LNCaP clone FGC (cell line): ENCODE data around the gene C8G.

ENCODE experiments used
- DNase-seq: peaks from one replicate; pipeline ENCODE4 v3.0.0-alpha.2; 2011; ENCODE audit warnings: low read depth
- H3K4me3 ChIP-seq: 2 replicates; pipeline ENCODE4 v1.5.1; 2011; ENCODE audit warnings: mild to moderate bottlenecking, low read depth, low read length, control low read depth
- TF ChIP-seq, protein P1 (sequence below): IDR thresholded peaks from 2 replicates; pipeline ENCODE4 v1.5.1; 2012; ENCODE audit warnings: mild to moderate bottlenecking; ENCODE audit not compliant: control insufficient read depth, insufficient read depth; ENCODE audit errors: extremely low read depth

Gene C8G

DNA sequence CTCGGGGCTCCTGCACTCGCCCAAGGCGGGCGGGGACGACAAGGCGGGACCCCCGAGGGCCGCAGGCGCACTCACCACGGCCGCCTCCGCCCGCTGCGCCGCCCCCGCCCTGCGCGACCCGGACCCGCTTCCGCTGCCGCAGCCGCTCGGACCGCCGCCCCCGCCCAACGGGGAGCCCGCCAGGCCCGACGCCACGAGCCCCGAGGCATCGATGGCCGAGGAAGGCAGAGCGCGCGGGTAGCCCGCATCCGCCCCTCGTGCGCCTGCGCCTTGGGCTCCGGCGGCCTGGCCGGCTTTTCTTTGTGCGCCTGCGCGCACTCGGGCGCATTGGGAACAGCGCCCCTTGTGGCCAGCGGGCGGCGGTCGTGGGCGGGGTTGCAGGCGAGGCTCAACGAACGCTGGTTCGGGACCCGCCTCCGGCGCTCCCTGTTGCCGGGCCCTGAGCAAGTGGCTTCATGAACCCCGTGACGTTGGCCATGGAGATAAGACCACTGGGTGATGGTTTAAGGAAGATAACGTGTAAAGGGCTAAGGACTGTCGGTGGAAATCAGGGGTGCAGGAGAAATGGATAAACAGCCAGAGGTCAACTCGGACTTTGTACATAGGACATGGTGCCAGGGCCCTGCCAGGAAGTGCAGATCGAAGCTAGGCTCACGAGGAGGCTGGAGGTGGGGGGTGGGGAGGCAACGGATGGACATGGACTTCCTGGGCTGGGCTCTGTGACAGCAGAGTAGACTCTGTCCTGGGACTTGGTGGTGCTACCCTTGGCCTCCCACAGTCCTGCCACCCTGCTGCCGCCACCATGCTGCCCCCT lies at the start of gene C8G, which contains the start of gene FBXW5:
Gene C8G, plus strand, starts transcription at position 725 of the 814 bp plus-strand sequence. Its CDS starts 78 bp downstream, at position 803.
Gene FBXW5, minus strand, starts transcription at position 220 of the 814 bp plus-strand sequence. CDS start 655 bp downstream, outside the sequence.
- DNase-seq: peak; percentile 54
- TF ChIP-seq, protein P1, sequence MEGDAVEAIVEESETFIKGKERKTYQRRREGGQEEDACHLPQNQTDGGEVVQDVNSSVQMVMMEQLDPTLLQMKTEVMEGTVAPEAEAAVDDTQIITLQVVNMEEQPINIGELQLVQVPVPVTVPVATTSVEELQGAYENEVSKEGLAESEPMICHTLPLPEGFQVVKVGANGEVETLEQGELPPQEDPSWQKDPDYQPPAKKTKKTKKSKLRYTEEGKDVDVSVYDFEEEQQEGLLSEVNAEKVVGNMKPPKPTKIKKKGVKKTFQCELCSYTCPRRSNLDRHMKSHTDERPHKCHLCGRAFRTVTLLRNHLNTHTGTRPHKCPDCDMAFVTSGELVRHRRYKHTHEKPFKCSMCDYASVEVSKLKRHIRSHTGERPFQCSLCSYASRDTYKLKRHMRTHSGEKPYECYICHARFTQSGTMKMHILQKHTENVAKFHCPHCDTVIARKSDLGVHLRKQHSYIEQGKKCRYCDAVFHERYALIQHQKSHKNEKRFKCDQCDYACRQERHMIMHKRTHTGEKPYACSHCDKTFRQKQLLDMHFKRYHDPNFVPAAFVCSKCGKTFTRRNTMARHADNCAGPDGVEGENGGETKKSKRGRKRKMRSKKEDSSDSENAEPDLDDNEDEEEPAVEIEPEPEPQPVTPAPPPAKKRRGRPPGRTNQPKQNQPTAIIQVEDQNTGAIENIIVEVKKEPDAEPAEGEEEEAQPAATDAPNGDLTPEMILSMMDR: peak; percentile 93

DNA sequence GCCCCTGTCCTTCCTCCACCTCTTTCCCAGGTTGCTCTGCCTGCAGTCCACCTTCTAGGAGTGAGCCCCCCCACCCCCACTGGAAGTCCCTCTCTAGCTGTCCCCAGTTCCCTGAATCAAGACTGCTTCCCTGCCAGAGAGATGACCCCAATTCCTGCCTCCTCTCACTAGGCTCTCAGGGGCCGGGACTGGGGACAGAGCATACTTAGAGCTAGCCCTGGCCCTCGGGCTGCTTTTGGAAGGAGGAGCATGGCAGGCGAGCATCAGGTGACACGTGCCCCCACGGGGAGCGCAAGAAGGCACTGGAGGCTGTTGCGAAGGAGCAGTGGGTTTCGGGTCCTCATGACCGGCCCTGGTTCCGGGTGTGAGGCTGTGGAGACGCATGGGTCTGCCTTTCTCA lies 49.0 kb upstream of the C8G start:
- DNase-seq: no peak
- TF ChIP-seq, protein P1: no peak
- H3K4me3 ChIP-seq: no peak overlapping the region

More for the DNA sequence above, at the start of gene C8G, which contains the start of gene FBXW5:
- peak within 1 kb of the TSS; percentile 81 for H3K4me3 ChIP-seq

DNA sequence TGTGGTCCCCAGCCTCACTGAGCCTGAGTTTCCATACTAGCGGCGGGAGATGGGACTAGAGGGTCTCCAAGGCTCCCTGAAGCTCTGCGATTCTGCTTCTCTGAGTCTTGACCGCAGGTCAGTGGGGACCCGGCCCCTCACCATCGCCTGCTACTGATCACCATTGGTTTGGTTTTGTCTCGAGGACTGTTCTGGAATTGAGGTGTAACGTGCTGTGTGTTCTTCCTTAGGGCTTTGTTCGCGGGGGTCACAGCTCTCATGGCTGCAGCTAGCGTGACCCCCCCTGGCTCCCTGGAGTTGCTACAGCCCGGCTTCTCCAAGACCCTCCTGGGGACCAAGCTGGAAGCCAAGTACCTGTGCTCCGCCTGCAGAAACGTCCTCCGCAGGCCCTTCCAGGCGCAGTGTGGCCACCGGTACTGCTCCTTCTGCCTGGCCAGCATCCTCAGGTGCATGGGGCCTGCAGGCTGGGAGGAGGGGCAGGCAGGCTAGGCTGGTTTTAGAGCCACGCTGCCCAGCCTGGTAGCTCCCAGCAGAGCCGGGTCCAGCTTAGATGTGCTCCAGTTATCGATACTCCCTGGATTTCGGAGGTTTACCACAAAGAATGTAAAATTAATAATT lies 46.5 kb upstream of the C8G start:
- no peak for DNase-seq
- TF ChIP-seq, protein P1: no peak
- no peak overlapping the region for H3K4me3 ChIP-seq

DNA sequence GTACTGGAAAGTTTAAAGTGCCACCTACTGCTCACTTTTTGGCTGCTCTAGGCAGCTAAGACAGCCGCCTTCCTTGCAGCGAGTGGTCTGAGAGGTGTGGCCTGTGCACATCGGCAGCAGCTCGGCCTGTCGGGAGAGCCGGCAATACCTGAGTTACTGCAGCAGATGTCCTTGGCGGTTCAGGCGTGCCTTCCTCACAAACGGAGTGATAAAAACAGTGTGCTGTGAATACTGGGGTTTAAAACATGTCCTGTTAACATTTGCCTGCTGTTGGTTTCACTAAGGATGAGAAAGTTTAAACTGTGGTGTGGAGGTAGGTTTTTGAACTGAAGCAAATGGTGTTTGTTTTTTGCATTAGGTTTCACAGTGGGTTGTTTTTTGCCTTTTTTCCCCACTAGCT lies 45.8 kb upstream of the C8G start:
- H3K4me3 ChIP-seq: no peak overlapping the region
- DNase-seq: no peak
- TF ChIP-seq, protein P1: no peak

DNA sequence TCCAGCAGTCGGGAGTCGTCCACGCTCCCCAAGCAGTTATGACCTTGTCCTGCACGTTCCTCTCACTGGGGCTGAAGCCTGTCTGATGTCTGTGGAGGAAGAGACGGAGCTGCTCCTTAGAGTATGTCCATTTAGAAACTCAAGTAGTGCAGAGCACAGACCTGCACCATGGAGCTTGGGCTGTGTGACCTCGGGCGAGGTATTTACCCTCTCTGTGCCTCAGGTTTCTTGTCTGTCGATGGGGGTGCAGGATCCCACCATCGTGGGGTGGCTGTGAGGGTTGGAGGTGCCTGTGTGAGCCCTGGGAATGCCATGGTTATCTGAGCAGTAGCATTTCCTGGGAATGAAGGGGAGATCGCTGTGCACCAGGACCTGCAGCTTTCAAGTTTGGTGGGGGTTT lies 44.5 kb upstream of the C8G start:
- no peak for DNase-seq
- TF ChIP-seq, protein P1: no peak
- H3K4me3 ChIP-seq: no peak overlapping the region

DNA sequence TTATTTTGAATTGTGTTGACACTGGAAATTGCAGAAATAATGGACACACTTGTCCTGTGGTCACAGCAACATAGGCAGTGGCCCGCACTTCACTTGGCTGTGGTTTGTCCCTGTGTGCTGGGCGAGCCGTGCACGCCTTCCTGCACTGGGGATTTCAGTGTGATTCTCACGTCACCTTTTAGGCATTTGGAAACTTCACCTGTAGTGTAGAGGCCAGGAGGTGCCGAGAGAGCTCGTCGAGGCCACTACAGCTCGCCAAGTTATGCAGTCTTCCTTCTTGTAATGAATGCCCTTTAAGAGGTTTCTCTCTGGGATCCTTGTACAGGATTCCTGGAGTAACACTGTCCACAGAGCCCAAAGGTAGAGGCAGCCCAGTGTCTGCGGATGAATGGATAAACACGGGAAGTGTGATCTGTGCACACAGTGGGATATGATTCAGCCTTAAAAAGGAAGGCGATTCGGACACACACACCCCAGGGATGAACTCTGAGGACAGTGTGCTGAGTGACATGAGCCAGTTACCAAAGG lies 44.0 kb upstream of the C8G start:
- TF ChIP-seq, protein P1: no peak
- H3K4me3 ChIP-seq: no peak overlapping the region
- DNase-seq: no peak
